Measurements from ENCODE around the gene PTGER4.

The PTGER4 gene

DNA sequence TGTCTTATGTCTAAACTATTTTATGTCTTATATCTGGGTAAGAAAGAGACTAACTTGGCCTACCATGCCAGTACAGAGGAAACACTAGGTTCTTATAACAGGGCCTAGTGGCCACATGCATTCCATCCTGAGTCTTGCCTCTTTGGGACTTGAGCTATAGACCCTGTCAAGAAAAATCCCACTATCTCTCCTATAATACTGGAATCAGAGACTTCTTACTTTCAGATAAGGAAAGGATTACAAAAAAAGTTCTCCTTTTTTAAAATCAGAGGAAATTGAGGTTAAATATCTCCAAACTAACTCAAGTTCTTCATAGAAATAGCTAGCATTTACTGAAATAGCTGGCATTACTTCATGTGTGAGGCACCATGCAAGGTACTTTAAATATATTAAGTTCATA, 34.3 kb downstream of the PTGER4 start:
- H3K27me3 ChIP-seq (ENCODE audit: insufficient read depth, low read length, poor library complexity), result no peaks in the 10 kb centered on the region
- H3K4me3 ChIP-seq (ENCODE audit: low read depth in 1 of 2, low read length in 2 of 2), result no peak overlapping the region
- H3K79me2 ChIP-seq (ENCODE audit: insufficient read depth, low read length), result 0 out of 2 replicates have a peak, but pooled peaks cover 2% of the 10 kb centered on the region
- no peak overlapping the region for H3K4me2 ChIP-seq (ENCODE audit: insufficient read depth, low read length)
- DNase-seq (no peak), ATAC-seq (ENCODE audit: insufficient read depth, low read depth) (no peak)
- no peaks in the 10 kb centered on the region for H3K4me1 ChIP-seq (ENCODE audit: insufficient read depth, low read length)
- TF ChIP-seq EZH2 (IDR thresholded peaks at IDR 0.05; ENCODE audit: borderline replicate concordance, low read depth, low read length, severe bottlenecking) (no peak), CTCF (IDR thresholded peaks at IDR 0.05; ENCODE audit: borderline replicate concordance, extremely low read depth, low read length, poor library complexity, severe bottlenecking) (no peak)
- H4K20me1 ChIP-seq (ENCODE audit: insufficient read depth, low read length), result no peaks in the 10 kb centered on the region
- no peaks in the 10 kb centered on the region for H3K9me3 ChIP-seq (ENCODE audit: insufficient read depth, low read length, severe bottlenecking)
- H3K36me3 ChIP-seq (ENCODE audit: insufficient read depth, low read length), result peaks cover 10% of the 10 kb centered on the region; the same call in 1 of the 2 replicates
- H3K27ac ChIP-seq (ENCODE audit: low read length), result no peak overlapping the region
- H3K9ac ChIP-seq (ENCODE audit: low read depth, low read length), result no peak overlapping the region
- no peak overlapping the region for H2AFZ ChIP-seq (ENCODE audit: low read depth, low read length)

- H3K79me2 ChIP-seq (ENCODE audit: insufficient read depth, low read length), result peaks cover 2% of the 10 kb centered on the region; the same call in 1 of the 2 replicates
- H3K27ac ChIP-seq (ENCODE audit: low read length), result no peak overlapping the region
- H3K4me2 ChIP-seq (ENCODE audit: insufficient read depth, low read length), result no peak overlapping the region
- TF ChIP-seq CTCF (IDR thresholded peaks at IDR 0.05; ENCODE audit: borderline replicate concordance, extremely low read depth, low read length, poor library complexity, severe bottlenecking), result peak; percentile 40
- TF ChIP-seq EZH2 (IDR thresholded peaks at IDR 0.05; ENCODE audit: borderline replicate concordance, low read depth, low read length, severe bottlenecking), result no peak
- peaks cover 24% of the 10 kb centered on the region for H3K36me3 ChIP-seq (ENCODE audit: insufficient read depth, low read length)
- no peak for ATAC-seq (ENCODE audit: insufficient read depth, low read depth)
- H3K4me3 ChIP-seq (ENCODE audit: low read depth in 1 of 2, low read length in 2 of 2), result no peak overlapping the region
- H2AFZ ChIP-seq (ENCODE audit: low read depth, low read length), result no peak overlapping the region
- no peaks in the 10 kb centered on the region for H4K20me1 ChIP-seq (ENCODE audit: insufficient read depth, low read length)
- no peak overlapping the region for H3K9ac ChIP-seq (ENCODE audit: low read depth, low read length)
- no peaks in the 10 kb centered on the region for H3K27me3 ChIP-seq (ENCODE audit: insufficient read depth, low read length, poor library complexity)
- H3K9me3 ChIP-seq (ENCODE audit: insufficient read depth, low read length, severe bottlenecking), result peaks cover 4% of the 10 kb centered on the region
- DNase-seq, result no peak
- no peaks in the 10 kb centered on the region for H3K4me1 ChIP-seq (ENCODE audit: insufficient read depth, low read length)
These were observed 36.3 kb downstream of the PTGER4 start for GRCh38 chr5:40716000-40716399.

DNA sequence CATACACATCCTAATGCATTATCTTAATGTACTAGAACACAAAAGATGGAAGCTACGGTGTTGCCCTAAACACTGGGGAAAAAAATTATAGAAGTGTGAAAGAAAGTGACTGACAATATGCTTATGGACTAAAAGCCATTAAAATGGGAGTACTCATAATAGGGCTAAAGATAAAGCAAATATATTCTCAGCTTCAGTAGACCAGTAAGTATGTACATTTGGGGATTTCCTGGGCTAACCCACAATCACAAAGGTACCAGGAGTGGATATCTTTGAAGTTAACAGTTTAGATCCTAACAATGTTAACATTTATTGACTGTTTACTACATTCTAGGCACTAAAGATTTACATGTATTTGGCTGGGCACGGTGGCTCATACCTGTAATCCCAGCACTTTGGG, 36.9 kb downstream of the PTGER4 start:
- no peak overlapping the region for H3K4me2 ChIP-seq (ENCODE audit: insufficient read depth, low read length)
- no peak overlapping the region for H3K4me3 ChIP-seq (ENCODE audit: low read depth in 1 of 2, low read length in 2 of 2)
- H3K36me3 ChIP-seq (ENCODE audit: insufficient read depth, low read length), result peaks cover 30% of the 10 kb centered on the region
- no peaks in the 10 kb centered on the region for H3K4me1 ChIP-seq (ENCODE audit: insufficient read depth, low read length)
- H3K9me3 ChIP-seq (ENCODE audit: insufficient read depth, low read length, severe bottlenecking), result peaks cover 8% of the 10 kb centered on the region
- H3K27ac ChIP-seq (ENCODE audit: low read length), result no peak overlapping the region
- peaks cover 2% of the 10 kb centered on the region; the same call in 1 of the 2 replicates for H3K79me2 ChIP-seq (ENCODE audit: insufficient read depth, low read length)
- ATAC-seq (ENCODE audit: insufficient read depth, low read depth) (no peak), DNase-seq (no peak)
- H3K27me3 ChIP-seq (ENCODE audit: insufficient read depth, low read length, poor library complexity), result no peaks in the 10 kb centered on the region
- TF ChIP-seq CTCF (IDR thresholded peaks at IDR 0.05; ENCODE audit: borderline replicate concordance, extremely low read depth, low read length, poor library complexity, severe bottlenecking), result no peak
- TF ChIP-seq EZH2 (IDR thresholded peaks at IDR 0.05; ENCODE audit: borderline replicate concordance, low read depth, low read length, severe bottlenecking), result no peak
- no peak overlapping the region for H3K9ac ChIP-seq (ENCODE audit: low read depth, low read length)
- no peaks in the 10 kb centered on the region for H4K20me1 ChIP-seq (ENCODE audit: insufficient read depth, low read length)
- no peak overlapping the region for H2AFZ ChIP-seq (ENCODE audit: low read depth, low read length)

DNA sequence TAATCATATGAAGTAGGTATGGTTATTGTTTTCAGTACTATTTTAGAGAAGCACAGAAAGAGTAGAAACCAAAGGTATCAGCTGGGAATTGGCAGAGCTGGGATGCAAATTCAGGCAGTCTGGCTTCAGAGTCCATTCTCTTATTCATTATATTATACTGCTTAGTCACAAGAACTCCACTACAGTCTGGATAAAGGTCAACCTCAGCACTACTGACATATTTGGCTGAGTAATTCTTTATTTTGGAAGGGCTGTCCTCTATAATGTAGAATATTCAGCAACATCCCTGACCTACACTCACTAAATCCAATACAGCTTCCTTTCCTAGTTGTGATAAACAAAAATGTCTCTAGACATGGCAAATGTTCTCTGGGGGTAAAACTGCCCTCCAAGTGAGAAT, 37.6 kb downstream of the PTGER4 start:
- Histone ChIP-seq H3K4me1 (ENCODE audit: insufficient read depth, low read length) (no peaks in the 10 kb centered on the region), H4K20me1 (ENCODE audit: insufficient read depth, low read length) (no peaks in the 10 kb centered on the region), H3K27me3 (ENCODE audit: insufficient read depth, low read length, poor library complexity) (no peaks in the 10 kb centered on the region), H3K36me3 (ENCODE audit: insufficient read depth, low read length) (peaks cover 35% of the 10 kb centered on the region), H3K9me3 (ENCODE audit: insufficient read depth, low read length, severe bottlenecking) (peaks cover 8% of the 10 kb centered on the region), H3K9ac (ENCODE audit: low read depth, low read length) (no peak overlapping the region), H3K4me2 (ENCODE audit: insufficient read depth, low read length) (no peak overlapping the region), H3K27ac (ENCODE audit: low read length) (no peak overlapping the region), H3K79me2 (ENCODE audit: insufficient read depth, low read length) (peaks cover 5% of the 10 kb centered on the region; the same call in 1 of the 2 replicates), H3K4me3 (ENCODE audit: low read depth in 1 of 2, low read length in 2 of 2) (no peak overlapping the region), H2AFZ (ENCODE audit: low read depth, low read length) (no peak overlapping the region)
- DNase-seq (no peak), ATAC-seq (ENCODE audit: insufficient read depth, low read depth) (no peak)
- TF ChIP-seq EZH2 (IDR thresholded peaks at IDR 0.05; ENCODE audit: borderline replicate concordance, low read depth, low read length, severe bottlenecking), result no peak
- no peak for TF ChIP-seq CTCF (IDR thresholded peaks at IDR 0.05; ENCODE audit: borderline replicate concordance, extremely low read depth, low read length, poor library complexity, severe bottlenecking)
